OCI-LY7 (cell line): ENCODE data around the gene GAK.

ENCODE experiments used
- CTCF ChIP-seq: fragments of 200-600 bp; sonication (generic); conservative IDR thresholded peaks from 2 replicates; pipeline ENCODE4 v1.5.1; 2014; ENCODE audit warnings: mild to moderate bottlenecking, antibody characterized with exemption, low read length, moderate library complexity, mixed read lengths
- EZH2phosphoT487 ChIP-seq: fragments of 200-600 bp; sonication (generic); IDR thresholded peaks from 2 replicates; pipeline ENCODE4 v1.6.1; 2018; ENCODE audit warnings: low read depth, borderline replicate concordance, mild to moderate bottlenecking, mixed run types, antibody characterized with exemption, low read length, moderate library complexity, mixed read lengths

GRCh38 chr4:970854-971520 is 38.9 kb upstream of the GAK start:
- TF ChIP-seq CTCF = no peak
- no peak for TF ChIP-seq EZH2phosphoT487
